Endothelial cell of umbilical vein (primary cell): Measurements from ENCODE around the gene METTL13. TPM values are rescaled to one million over a fixed set of nuclear protein-coding genes. Genes with fewer than 3 reads are reported as not detected.

Source experiments
- BruUV-seq: library from RNA; stranded (reverse); fragments of 400-500 nt; replicated peaks from 2 replicates; lab custom pipeline; 2021; lab: Mats Ljungman, UMichigan
- CTCF ChIA-PET: fragments of 300-600, 350-600 bp; sonication (Branson Sonifier 250); formaldehyde crosslinking; loops from one replicate; lab custom pipeline; 2021; ENCODE audit warnings: antibody characterized with exemption, inconsistent platforms; lab: Charles Lee
- POLR2A ChIA-PET: fragments of 300-600, 350-600 bp; sonication (Branson Sonifier 250); formaldehyde crosslinking; loops from one replicate; lab custom pipeline; 2021; ENCODE audit warnings: antibody characterized with exemption, inconsistent platforms; lab: Charles Lee
- DNase-seq: peaks from one replicate; pipeline ENCODE4 v3.0.0-alpha.2; 2011; ENCODE audit warnings: low read depth, low spot score
- FAIRE-seq: peaks from 2 replicates; lab custom pipeline; 2011; peaks lifted over from hg19 to GRCh38; lab: Jason Lieb, UNC
- H2AFZ ChIP-seq: 2 replicates; pipeline ENCODE4 v1.6.0; 2012; ENCODE audit warnings: low read depth, low read length, control low read depth, inconsistent platforms
- H3K27ac ChIP-seq: 2 replicates; pipeline ENCODE4 v1.5.1; 2011; ENCODE audit warnings: low read depth, mild to moderate bottlenecking, control low read depth, low read length, moderate library complexity; ENCODE audit not compliant: insufficient read depth
- H3K27me3 ChIP-seq, 2 experiments: 2 replicates each; pipeline versions ENCODE4 v1.6.0 to v1.6.1; 2011; ENCODE audit warnings: low read length in 2 of 2, mixed read lengths in 1 of 2; ENCODE audit not compliant: control insufficient read depth in 2 of 2, insufficient read depth in 2 of 2
- H3K36me3 ChIP-seq, 2 experiments: 2 replicates in 1 of 2; 3 replicates in 1 of 2; pipeline ENCODE4 v1.5.1; 2011; ENCODE audit warnings: low read length in 2 of 2, mild to moderate bottlenecking in 1 of 2, moderate library complexity in 1 of 2; ENCODE audit not compliant: control insufficient read depth in 2 of 2, insufficient read depth in 2 of 2; ENCODE audit errors: extremely low read depth in 1 of 2
- H3K4me1 ChIP-seq: 3 replicates; pipeline ENCODE4 v1.5.1; 2011; ENCODE audit warnings: mild to moderate bottlenecking, low read length; ENCODE audit not compliant: control insufficient read depth, insufficient read depth; ENCODE audit errors: extremely low read depth
- H3K4me2 ChIP-seq: 2 replicates; pipeline ENCODE4 v1.6.1; 2011; ENCODE audit warnings: low read length, control low read depth, mixed read lengths; ENCODE audit not compliant: insufficient read depth
- H3K4me3 ChIP-seq, 3 experiments: fragments of 200-600 bp in 1 of 3; sonication (generic), shearing (Covaris generic) in 1 of 3; replicated peaks in 1 of 3; 2 replicates each; pipeline ENCODE4 v1.5.1; 2011 to 2016; ENCODE audit warnings: control low read depth in 3 of 3, low read length in 3 of 3, mild to moderate bottlenecking in 2 of 3, inconsistent platforms in 1 of 3, low read depth in 1 of 3, moderate library complexity in 1 of 3; ENCODE audit not compliant: insufficient read depth in 1 of 3
- H3K79me2 ChIP-seq: 2 replicates; pipeline ENCODE4 v1.6.0; 2012; ENCODE audit warnings: low read length, inconsistent platforms; ENCODE audit not compliant: control insufficient read depth, insufficient read depth
- H3K9ac ChIP-seq: replicated peaks from 2 replicates; pipeline ENCODE3; 2011; ENCODE audit warnings: low read length, control low read depth; ENCODE audit not compliant: insufficient read depth; ENCODE audit errors: extremely low read depth
- H3K9me1 ChIP-seq: replicated peaks from 3 replicates; pipeline ENCODE4 v1.6.0; 2011; ENCODE audit warnings: mild to moderate bottlenecking, low read length; ENCODE audit not compliant: control insufficient read depth, insufficient read depth; ENCODE audit errors: extremely low read depth
- H3K9me3 ChIP-seq: replicated peaks from 2 replicates; pipeline ENCODE4 v1.5.1; 2012; ENCODE audit warnings: low read length, inconsistent platforms; ENCODE audit not compliant: control insufficient read depth, insufficient read depth
- H4K20me1 ChIP-seq: replicated peaks from 2 replicates; pipeline ENCODE3; 2011; ENCODE audit warnings: mild to moderate bottlenecking, low read length; ENCODE audit not compliant: control insufficient read depth, insufficient read depth; ENCODE audit errors: extremely low read depth
- CTCF ChIP-seq, 2 donors: IDR thresholded peaks; 1 replicate in 1 of 2; 2 replicates in 1 of 2; pipeline ENCODE4 v1.5.1; 2011; ENCODE audit warnings: low read length in 2 of 2, mild to moderate bottlenecking in 2 of 2, moderate library complexity in 2 of 2, control low read depth in 1 of 2, inconsistent platforms in 1 of 2, low read depth in 1 of 2; ENCODE audit not compliant: insufficient read depth in 1 of 2; ENCODE audit errors: extremely low read depth in 1 of 2
- EZH2 ChIP-seq: IDR thresholded peaks from 2 replicates; pipeline ENCODE4 v1.6.1; 2012; ENCODE audit warnings: borderline replicate concordance, low read depth, mild to moderate bottlenecking, moderate library complexity, low read length, inconsistent platforms; ENCODE audit not compliant: severe bottlenecking
- FOS ChIP-seq: IDR thresholded peaks from 2 replicates; pipeline ENCODE4 v1.6.1; 2011; ENCODE audit warnings: mild to moderate bottlenecking, low read length, moderate library complexity, borderline replicate concordance; ENCODE audit not compliant: insufficient read depth
- GATA2 ChIP-seq: IDR thresholded peaks from 2 replicates; pipeline ENCODE4 v1.7.0; 2011; ENCODE audit warnings: low read depth, mild to moderate bottlenecking, moderate library complexity, mixed read lengths, low read length; ENCODE audit not compliant: insufficient read length, insufficient read depth
- JUN ChIP-seq: IDR thresholded peaks from 2 replicates; pipeline ENCODE4 v1.6.1; 2011; ENCODE audit warnings: borderline replicate concordance, low read depth; ENCODE audit not compliant: insufficient read length, insufficient read depth
- MAX ChIP-seq: IDR thresholded peaks from 2 replicates; pipeline ENCODE4 v1.6.1; 2011; ENCODE audit not compliant: insufficient read depth, insufficient read length
- MYC ChIP-seq: IDR thresholded peaks from one replicate; pipeline ENCODE4 v1.6.1; 2011; ENCODE audit warnings: mild to moderate bottlenecking, low read depth, low read length
- POLR2A ChIP-seq: IDR thresholded peaks from 2 replicates; pipeline ENCODE4 v1.6.1; 2012; ENCODE audit warnings: low read depth, mild to moderate bottlenecking, control low read depth, low read length
- POLR2AphosphoS5 ChIP-seq: IDR thresholded peaks from 2 replicates; pipeline ENCODE4 v1.6.1; 2012; ENCODE audit warnings: low read depth, mild to moderate bottlenecking, control low read depth, low read length, moderate library complexity; ENCODE audit not compliant: insufficient read depth
- dilution Hi-C: fragments of 300-500 bp; cut with MboI; formaldehyde crosslinking; loops from one replicate; pipeline ENCODE4 v1.15.0; 2019; ENCODE audit warnings: low sequenced_read_pairs; ENCODE audit not compliant: extremely low pct_ligation_motif_present
- intact Hi-C: fragments of 100-400 bp; cut with micrococcal nuclease; formaldehyde crosslinking; loops from one replicate; pipeline ENCODE4 v1.10.0; 2022
- polyA plus RNA-seq, 4 experiments: library from polyadenylated mRNA; depleted of rRNA in 3 of 4; stranded (reverse) in 3 of 4; unstranded in 1 of 4; fragments of >200 nt; gene quantifications; 2 replicates each; pipeline versions ENCODE4 v1.2.1 to v1.2.3, GENCODE V29; 2011 to 2012; ENCODE audit warnings: missing spikeins in 1 of 4
- total RNA-seq: library from RNA; stranded (reverse); gene quantifications from 2 replicates; pipeline ENCODE4 v1.2.3, GENCODE V29; 2021

The METTL13 gene
- total and polyA plus RNA-seq, 2 donors (not counting 3 experiments of a cell fraction or from before 2014, with no cell fraction given), result 21.2 to 26.5 TPM

- Histone ChIP-seq H3K36me3 (peaks cover 0 to 7% of the 10 kb centered on the region in 2 experiments), H3K9ac (peak overlapping the region; percentile 43), H2AFZ (peak overlapping the region; percentile 62), H3K4me1 (peaks cover 7% of the 10 kb centered on the region), H3K27me3 (peaks cover 2 to 4% of the 10 kb centered on the region in 2 experiments), H4K20me1 (no peaks in the 10 kb centered on the region), H3K4me2 (peak overlapping the region; percentile 81), H3K27ac (peak overlapping the region; percentile 37), H3K4me3 (peak overlapping the region; percentile 19 to 53 (median 39)), H3K9me3 (no peaks in the 10 kb centered on the region), H3K79me2 (peaks cover 32% of the 10 kb centered on the region), H3K9me1 (no peaks in the 10 kb centered on the region)
- dilution Hi-C loops, result loop anchor here (25.0 kb wide), 1 partner anchor 207 kb away; no protein-coding TSS in a partner anchor
- ChIA-PET POLR2A (interaction anchor here (1.3 to 1.5 kb wide), 2 partner anchors 20 to 38 kb away, joined by 3 to 4 read pairs; no protein-coding TSS in a partner anchor), CTCF (interaction anchor here (0.9 to 2.8 kb wide), 8 partner anchors 19 to 205 kb away, joined by 3 to 16 read pairs (median 6); no protein-coding TSS in a partner anchor)
- TF ChIP-seq POLR2AphosphoS5 (no peak), MYC (no peak), MAX (no peak), FOS (no peak), POLR2A (no peak), JUN (no peak), CTCF (IDR thresholded peaks at IDR 0.05; ENCODE audit: extremely low read depth in 1 of 2, insufficient read depth in 1 of 2, low read depth in 1 of 2, low read length in 2 of 2) (no peak), GATA2 (no peak), EZH2 (no peak)
- FAIRE-seq (no peak), DNase-seq (no peak)
- BruUV-seq, result TSS peak; percentile 95
- intact Hi-C loops, result loop anchor here (1.0 to 2.0 kb wide), 6 partner anchors 38 to 752 kb away; partner anchors contain the start of genes DNM3, PRRC2C, SUCO and VAMP4
Observed at GRCh38 chr1:171780583-171781175, 781 bp upstream of the METTL13 start.
